Esophagus squamous epithelium (tissue), 4 donors: ENCODE measurements around the gene UBR2.

ENCODE experiments used
- CTCF ChIP-seq, 6 experiments: fragments of 450-650 bp in 4 of 6; fragments of 200-600 bp in 2 of 6; sonication (generic) in 2 of 6; IDR thresholded peaks; one replicate each; pipeline ENCODE4 v1.5.1; 2016 to 2019; ENCODE audit warnings: antibody characterized with exemption in 6 of 6, mild to moderate bottlenecking in 4 of 6, moderate library complexity in 4 of 6
- POLR2A ChIP-seq, 4 donors: fragments of 450-650 bp; IDR thresholded peaks; one replicate each; pipeline ENCODE4 v1.6.1; 2017; ENCODE audit warnings: antibody characterized with exemption in 4 of 4, mild to moderate bottlenecking in 4 of 4, moderate library complexity in 3 of 4

GRCh38 chr6:42690151-42690702 is 126.4 kb downstream of the UBR2 start:
- TF ChIP-seq POLR2A (IDR thresholded peaks at IDR 0.05) (no peak), CTCF (IDR thresholded peaks at IDR 0.05) (no peak)
